ENCODE data around the gene WDR81.
"Not testable (repeated sequence)": the region's sequence is repeated elsewhere in the genome, so short reads cannot be mapped to it uniquely, and the experiment has no call there.

Gene WDR81

GRCh38 chr17:1735418-1735817 is 10.9 kb downstream of the WDR81 start:
- H2BK15ac ChIP-seq (replicated peaks; ENCODE audit: low read depth), result no peak overlapping the region
- no peak overlapping the region for H3K56ac ChIP-seq (ENCODE audit: low read length)
- H3K79me1 ChIP-seq (ENCODE audit: low read length), result no peaks in the 10 kb centered on the region
- H3K4ac ChIP-seq (ENCODE audit: low read depth, low read length), result no peak overlapping the region
- H4K8ac ChIP-seq (ENCODE audit: low read depth, low read length), result no peak overlapping the region
- H3K23ac ChIP-seq (ENCODE audit: low read length), result no peak overlapping the region
- H2AK5ac ChIP-seq (ENCODE audit: low read length), result no peak overlapping the region
- H3K18ac ChIP-seq (ENCODE audit: low read length), result no peak overlapping the region
- no peaks in the 10 kb centered on the region for H3K79me2 ChIP-seq (ENCODE audit: control insufficient read depth, insufficient read depth, low read length)
- no peak overlapping the region for H4K5ac ChIP-seq (ENCODE audit: low read length)
- H3K4me3 ChIP-seq (ENCODE audit: low read length), result no peak overlapping the region
- H3K27ac ChIP-seq (ENCODE audit: low read depth, low read length), result no peak overlapping the region
- H2BK120ac ChIP-seq (ENCODE audit: low read depth, low read length), result no peak overlapping the region
- H3K4me2 ChIP-seq (ENCODE audit: low read length), result no peak overlapping the region
- H3K27me3 ChIP-seq (ENCODE audit: insufficient read depth, low read length, poor library complexity), result no peaks in the 10 kb centered on the region
- no peaks in the 10 kb centered on the region for H3K4me1 ChIP-seq (ENCODE audit: control insufficient read depth, low read depth, low read length)
- no peak for DNase-seq
- H3K9ac ChIP-seq (ENCODE audit: low read length), result no peak overlapping the region
- H3K36me3 ChIP-seq (ENCODE audit: control insufficient read depth, insufficient read depth, low read length), result peaks cover 1% of the 10 kb centered on the region
- no CpG with 5 or more reads among the region's 10 CpGs for WGBS (ENCODE audit: extremely low coverage, insufficient coverage, low lambda C conversion rate)
- no peak overlapping the region for H2BK5ac ChIP-seq (ENCODE audit: low read length)

GRCh38 chr17:1735834-1736347 is 11.4 kb downstream of the WDR81 start:
- no peak overlapping the region for H4K5ac ChIP-seq (ENCODE audit: low read length)
- H3K4me3 ChIP-seq (ENCODE audit: low read length), result no peak overlapping the region
- no peaks in the 10 kb centered on the region for H3K79me2 ChIP-seq (ENCODE audit: control insufficient read depth, insufficient read depth, low read length)
- H2BK120ac ChIP-seq (ENCODE audit: low read depth, low read length), result no peak overlapping the region
- H2BK5ac ChIP-seq (ENCODE audit: low read length), result no peak overlapping the region
- no peak overlapping the region for H3K56ac ChIP-seq (ENCODE audit: low read length)
- WGBS (ENCODE audit: extremely low coverage, insufficient coverage, low lambda C conversion rate), result no CpG with 5 or more reads among the region's 17 CpGs
- H2AK5ac ChIP-seq (ENCODE audit: low read length), result no peak overlapping the region
- H3K23ac ChIP-seq (ENCODE audit: low read length), result no peak overlapping the region
- no peaks in the 10 kb centered on the region for H3K27me3 ChIP-seq (ENCODE audit: insufficient read depth, low read length, poor library complexity)
- no peaks in the 10 kb centered on the region for H3K4me1 ChIP-seq (ENCODE audit: control insufficient read depth, low read depth, low read length)
- peaks cover 1% of the 10 kb centered on the region for H3K36me3 ChIP-seq (ENCODE audit: control insufficient read depth, insufficient read depth, low read length)
- no peaks in the 10 kb centered on the region for H3K79me1 ChIP-seq (ENCODE audit: low read length)
- no peak overlapping the region for H3K18ac ChIP-seq (ENCODE audit: low read length)
- H4K8ac ChIP-seq (ENCODE audit: low read depth, low read length), result no peak overlapping the region
- no peak overlapping the region for H3K4me2 ChIP-seq (ENCODE audit: low read length)
- no peak for DNase-seq
- no peak overlapping the region for H3K4ac ChIP-seq (ENCODE audit: low read depth, low read length)
- no peak overlapping the region for H3K9ac ChIP-seq (ENCODE audit: low read length)
- H2BK15ac ChIP-seq (replicated peaks; ENCODE audit: low read depth), result no peak overlapping the region
- no peak overlapping the region for H3K27ac ChIP-seq (ENCODE audit: low read depth, low read length)

DNA sequence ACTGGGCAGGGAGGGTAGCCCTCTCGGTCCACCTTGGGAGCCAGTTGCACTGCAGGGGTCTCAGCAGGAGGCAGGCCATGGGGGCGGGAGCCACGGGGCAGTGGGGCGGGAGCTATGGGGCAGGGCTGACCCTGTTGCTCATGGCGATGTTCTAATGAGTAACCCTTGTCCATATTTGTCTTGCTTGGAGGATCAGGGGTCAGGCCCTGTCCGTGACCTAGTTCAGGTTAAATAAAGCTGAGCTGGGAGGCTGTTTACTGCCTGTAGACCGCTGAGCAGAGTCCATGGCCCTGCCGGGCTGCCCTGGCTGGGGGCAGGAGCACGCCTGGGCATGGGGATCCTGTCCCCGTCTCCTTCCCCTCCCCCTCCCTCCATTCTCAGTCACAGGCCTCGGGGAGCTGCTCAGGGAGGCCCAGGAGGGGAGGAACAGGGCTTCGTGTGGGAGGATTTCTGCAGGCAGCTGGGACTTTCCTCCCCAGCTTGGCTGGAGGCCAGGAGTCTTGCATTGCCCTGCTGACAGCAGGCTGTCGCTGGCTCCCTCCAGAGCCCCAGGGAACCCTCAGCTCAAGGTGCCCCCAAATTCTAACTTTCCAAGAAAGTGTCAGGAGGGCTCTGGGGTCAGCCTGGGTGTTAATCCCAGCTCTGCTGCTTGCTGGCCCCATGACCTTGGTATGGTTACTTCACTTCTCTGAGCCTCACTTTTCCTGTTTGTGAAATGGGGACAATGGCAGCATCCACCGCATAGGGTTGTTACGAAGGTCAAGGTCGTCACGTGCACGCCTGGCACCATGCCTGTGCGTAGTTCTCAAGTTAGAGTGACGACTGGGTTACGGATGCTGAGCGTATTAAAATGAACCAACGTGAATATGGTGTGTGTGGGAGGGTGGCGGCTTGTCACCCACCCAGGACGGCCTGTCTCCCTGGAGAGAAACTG is 12.1 kb downstream of the WDR81 start:
- Histone ChIP-seq H3K9ac (ENCODE audit: low read length) (no peak overlapping the region), H3K56ac (ENCODE audit: low read length) (no peak overlapping the region), H3K79me2 (ENCODE audit: control insufficient read depth, insufficient read depth, low read length) (no peaks in the 10 kb centered on the region), H2BK15ac (replicated peaks; ENCODE audit: low read depth) (no peak overlapping the region), H3K4ac (ENCODE audit: low read depth, low read length) (no peak overlapping the region), H4K8ac (ENCODE audit: low read depth, low read length) (no peak overlapping the region), H3K4me1 (ENCODE audit: control insufficient read depth, low read depth, low read length) (no peaks in the 10 kb centered on the region), H3K27ac (ENCODE audit: low read depth, low read length) (no peak overlapping the region), H3K4me2 (ENCODE audit: low read length) (no peak overlapping the region), H3K4me3 (ENCODE audit: low read length) (no peak overlapping the region), H3K18ac (ENCODE audit: low read length) (no peak overlapping the region), H3K23ac (ENCODE audit: low read length) (no peak overlapping the region), H2BK120ac (ENCODE audit: low read depth, low read length) (no peak overlapping the region), H2BK5ac (ENCODE audit: low read length) (no peak overlapping the region), H2AK5ac (ENCODE audit: low read length) (no peak overlapping the region), H4K5ac (ENCODE audit: low read length) (no peak overlapping the region), H3K27me3 (ENCODE audit: insufficient read depth, low read length, poor library complexity) (no peaks in the 10 kb centered on the region), H3K36me3 (ENCODE audit: control insufficient read depth, insufficient read depth, low read length) (peaks cover 1% of the 10 kb centered on the region), H3K79me1 (ENCODE audit: low read length) (no peaks in the 10 kb centered on the region)
- WGBS (ENCODE audit: extremely low coverage, insufficient coverage, low lambda C conversion rate), result no CpG with 5 or more reads among the region's 25 CpGs
- DNase-seq, result no peak

DNA sequence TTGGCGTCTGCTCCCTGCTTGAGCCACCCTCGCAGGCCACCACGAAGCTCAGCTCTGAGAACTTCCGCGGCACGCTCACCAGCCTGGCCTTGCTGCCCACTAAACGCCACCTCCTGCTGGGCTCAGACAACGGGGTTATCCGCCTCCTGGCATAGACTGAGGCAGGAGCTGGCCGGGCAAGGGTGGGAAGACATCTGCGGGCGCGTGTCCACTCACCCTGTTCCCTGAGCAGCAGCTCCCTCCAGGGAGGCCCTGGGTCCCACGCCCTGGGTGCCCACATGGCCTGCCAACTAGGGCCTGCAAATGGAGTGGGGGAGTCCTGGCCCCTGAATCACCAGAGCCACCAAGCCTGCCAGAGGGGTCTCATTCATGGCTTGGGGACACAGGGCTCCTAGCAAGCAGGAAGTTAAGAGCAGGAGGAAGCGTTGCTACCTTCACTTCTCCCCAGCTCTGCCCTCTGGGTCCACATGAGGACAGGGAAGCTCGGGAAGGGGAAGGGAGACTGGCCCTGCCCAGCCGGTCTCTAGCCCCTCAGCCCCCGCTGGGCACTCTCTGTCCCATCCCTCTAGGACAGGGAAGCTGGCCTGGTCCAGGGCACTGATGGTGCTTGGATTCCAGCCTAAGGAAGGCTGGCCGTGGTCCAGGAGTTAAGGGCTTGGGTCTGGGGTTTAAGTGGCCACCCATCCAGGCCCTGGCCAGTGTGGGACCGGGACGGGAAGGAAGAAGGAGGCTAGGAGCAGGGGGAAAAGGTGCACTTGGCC is 13.2 kb downstream of the WDR81 start:
- WGBS (ENCODE audit: extremely low coverage, insufficient coverage, low lambda C conversion rate), result no CpG with 5 or more reads among the region's 21 CpGs
- Histone ChIP-seq H2BK5ac (ENCODE audit: low read length) (no peak overlapping the region), H3K79me1 (ENCODE audit: low read length) (no peaks in the 10 kb centered on the region), H3K4ac (ENCODE audit: low read depth, low read length) (no peak overlapping the region), H3K9ac (ENCODE audit: low read length) (no peak overlapping the region), H3K56ac (ENCODE audit: low read length) (no peak overlapping the region), H3K36me3 (ENCODE audit: control insufficient read depth, insufficient read depth, low read length) (peaks cover 1% of the 10 kb centered on the region), H2BK120ac (ENCODE audit: low read depth, low read length) (no peak overlapping the region), H3K4me1 (ENCODE audit: control insufficient read depth, low read depth, low read length) (no peaks in the 10 kb centered on the region), H3K23ac (ENCODE audit: low read length) (no peak overlapping the region), H4K5ac (ENCODE audit: low read length) (no peak overlapping the region), H3K27me3 (ENCODE audit: insufficient read depth, low read length, poor library complexity) (no peaks in the 10 kb centered on the region), H2AK5ac (ENCODE audit: low read length) (no peak overlapping the region), H3K27ac (ENCODE audit: low read depth, low read length) (no peak overlapping the region), H3K4me2 (ENCODE audit: low read length) (no peak overlapping the region), H3K79me2 (ENCODE audit: control insufficient read depth, insufficient read depth, low read length) (no peaks in the 10 kb centered on the region), H3K4me3 (ENCODE audit: low read length) (no peak overlapping the region), H3K18ac (ENCODE audit: low read length) (no peak overlapping the region), H2BK15ac (replicated peaks; ENCODE audit: low read depth) (no peak overlapping the region), H4K8ac (ENCODE audit: low read depth, low read length) (no peak overlapping the region)
- DNase-seq, result no peak

- no CpG with 5 or more reads among the region's 7 CpGs for WGBS (ENCODE audit: extremely low coverage, insufficient coverage, low lambda C conversion rate)
- not testable (repeated sequence) for H3K56ac ChIP-seq (ENCODE audit: low read length); H4K5ac ChIP-seq (ENCODE audit: low read length); H2BK15ac ChIP-seq (replicated peaks; ENCODE audit: low read depth); H3K36me3 ChIP-seq (ENCODE audit: control insufficient read depth, insufficient read depth, low read length); DNase-seq; H2BK5ac ChIP-seq (ENCODE audit: low read length); H3K27ac ChIP-seq (ENCODE audit: low read depth, low read length); H3K9ac ChIP-seq (ENCODE audit: low read length); H3K4me1 ChIP-seq (ENCODE audit: control insufficient read depth, low read depth, low read length); H3K23ac ChIP-seq (ENCODE audit: low read length); H3K27me3 ChIP-seq (ENCODE audit: insufficient read depth, low read length, poor library complexity); H3K79me2 ChIP-seq (ENCODE audit: control insufficient read depth, insufficient read depth, low read length); H3K4ac ChIP-seq (ENCODE audit: low read depth, low read length); H3K79me1 ChIP-seq (ENCODE audit: low read length); H2BK120ac ChIP-seq (ENCODE audit: low read depth, low read length); H4K8ac ChIP-seq (ENCODE audit: low read depth, low read length); H3K4me2 ChIP-seq (ENCODE audit: low read length); H3K18ac ChIP-seq (ENCODE audit: low read length); H3K4me3 ChIP-seq (ENCODE audit: low read length); H2AK5ac ChIP-seq (ENCODE audit: low read length)
Observed at GRCh38 chr17:1741899-1742298, 17.4 kb downstream of the WDR81 start.

Data from mesendoderm (in vitro differentiated cells).